ENCODE results near the gene C1orf146. TPM values are rescaled to one million over a fixed set of nuclear protein-coding genes. Genes with fewer than 3 reads are reported as not detected.

C1orf146 gene
- not detected for total RNA-seq

GRCh38 chr1:92217721-92218120, at the start of gene C1orf146:
Gene C1orf146, plus strand, starts transcription at chr1:92217915. Its CDS starts 13,506 bp downstream, at chr1:92231421.
- DNase-seq (ENCODE audit: low spot score in 2 of 2): no peak
- intact Hi-C loops (cut with DNase I): no loop called here
- Histone ChIP-seq H3K9me3 (no peaks in the 10 kb centered on the region), H3K27ac (no peak within 1 kb of the TSS), H3K27me3 (no peaks in the 10 kb centered on the region), H3K4me3 (no peak within 1 kb of the TSS), H3K4me1 (no peaks in the 10 kb centered on the region), H3K36me3 (no peaks in the 10 kb centered on the region)
- no peak for TF ChIP-seq CTCF (IDR thresholded peaks at IDR 0.05)

- no peak for DNase-seq (ENCODE audit: low spot score in 2 of 2)
- Histone ChIP-seq H3K9me3 (no peaks in the 10 kb centered on the region), H3K27ac (no peak overlapping the region), H3K4me3 (no peak overlapping the region), H3K4me1 (no peaks in the 10 kb centered on the region), H3K27me3 (no peaks in the 10 kb centered on the region), H3K36me3 (peaks cover 0 to 6% of the 10 kb centered on the region in 2 donors)
- intact Hi-C loops (cut with DNase I): no loop called here
- no peak for TF ChIP-seq CTCF (IDR thresholded peaks at IDR 0.05)
Observed at GRCh38 chr1:92168657-92169056, 49.1 kb upstream of the C1orf146 start.

GRCh38 chr1:92169214-92170005, 48.3 kb upstream of the C1orf146 start:
- no peak for DNase-seq (ENCODE audit: low spot score in 2 of 2)
- Histone ChIP-seq H3K36me3 (peaks cover 0 to 6% of the 10 kb centered on the region in 2 donors), H3K27me3 (no peaks in the 10 kb centered on the region), H3K9me3 (no peaks in the 10 kb centered on the region), H3K4me3 (no peak overlapping the region), H3K4me1 (no peaks in the 10 kb centered on the region), H3K27ac (no peak overlapping the region)
- no peak for TF ChIP-seq CTCF (IDR thresholded peaks at IDR 0.05)
- intact Hi-C loops (cut with DNase I): no loop called here

- DNase-seq (ENCODE audit: low spot score in 2 of 2): no peak
- no peaks in the 10 kb centered on the region for H3K27me3 ChIP-seq
- no peak for TF ChIP-seq CTCF (IDR thresholded peaks at IDR 0.05)
- no peaks in the 10 kb centered on the region for H3K4me1 ChIP-seq
- peaks cover 4 to 16% of the 10 kb centered on the region in 2 donors for H3K36me3 ChIP-seq
- no peaks in the 10 kb centered on the region for H3K9me3 ChIP-seq
- intact Hi-C loops (cut with DNase I): no loop called here
- no peak overlapping the region for H3K4me3 ChIP-seq
- H3K27ac ChIP-seq: no peak overlapping the region
Observed at GRCh38 chr1:92184632-92185031, 33.1 kb upstream of the C1orf146 start.

GRCh38 chr1:92186081-92186480, 31.6 kb upstream of the C1orf146 start:
- DNase-seq (ENCODE audit: low spot score in 2 of 2): no peak
- Histone ChIP-seq H3K27ac (no peak overlapping the region), H3K4me3 (no peak overlapping the region), H3K36me3 (peaks cover under 1 to 3% of the 10 kb centered on the region in 2 donors), H3K27me3 (no peaks in the 10 kb centered on the region), H3K4me1 (no peaks in the 10 kb centered on the region), H3K9me3 (no peaks in the 10 kb centered on the region)
- no peak for TF ChIP-seq CTCF (IDR thresholded peaks at IDR 0.05)
- intact Hi-C loops (cut with DNase I): no loop called here
